Measurements from ENCODE around the gene SMAD7.
A peak's percentile ranks its signal among the peaks of the same experiment; 100 is the strongest.

- TF ChIP-seq GATA2 (IDR thresholded peaks at IDR 0.05; ENCODE audit: low read depth, low read length) (peak; percentile 91), GATA3 (IDR thresholded peaks at IDR 0.05; ENCODE audit: low read depth, low read length) (no peak; the same call in 1 of the 2 replicates)
Observed at GRCh38 chr18:48996901-48997463, 46.2 kb upstream of the SMAD7 start.
